HepG2 (cell line): ENCODE data around the gene GAREM1. TPM values are rescaled to one million over a fixed set of nuclear protein-coding genes. Genes with fewer than 3 reads are reported as not detected.

ENCODE experiments used
- ATAC-seq: fragments of 200-7000 bp; cut with Tn5 transposase; 3 replicates; pipeline ENCODE4 v1.9.1; 2020; ENCODE audit warnings: mild to moderate bottlenecking, moderate library complexity
- BruUV-seq: library from RNA; stranded (reverse); fragments of 400-500 nt; replicated peaks from 2 replicates; lab custom pipeline; 2021; lab: Mats Ljungman, UMichigan
- CTCF ChIA-PET: fragments of 300-600 bp; formaldehyde crosslinking; extraction: SDS; loops from one replicate; lab custom pipeline; 2021; ENCODE audit warnings: low total read pairs, inconsistent platforms, low intra/inter-chr PET ratio; lab: Yijun Ruan, JAX
- POLR2A ChIA-PET: fragments of 350-600 bp; sonication (Branson Sonifier 250); formaldehyde crosslinking; loops from one replicate; lab custom pipeline; 2020; ENCODE audit warnings: antibody characterized with exemption, inconsistent platforms; lab: Yijun Ruan, JAX
- DNase-seq: peaks from one replicate; pipeline ENCODE4 v3.0.0-alpha.2; 2015; ENCODE audit warnings: low spot score
- FAIRE-seq: peaks from 3 replicates; lab custom pipeline; 2011; peaks lifted over from hg19 to GRCh38; lab: Jason Lieb, UNC
- H2AFZ ChIP-seq: one replicate; pipeline ENCODE4 v1.6.1; 2011; ENCODE audit warnings: low read length, inconsistent platforms
- H3K27ac ChIP-seq: fragments of 300-600 bp; 3 replicates; pipeline ENCODE4 v1.8.0; 2011; ENCODE audit warnings: mixed run types, mild to moderate bottlenecking, mixed read lengths, low read length, inconsistent platforms; ENCODE audit not compliant: insufficient read depth; ENCODE audit errors: extremely low read length
- H3K27me3 ChIP-seq, 2 experiments: fragments of 200-600 bp in 1 of 2; 2 replicates in 1 of 2; 3 replicates in 1 of 2; pipeline versions ENCODE4 v1.6.0 to v1.8.0; 2011; ENCODE audit warnings: low read length in 2 of 2, mild to moderate bottlenecking in 2 of 2, moderate library complexity in 2 of 2, inconsistent platforms in 1 of 2; ENCODE audit not compliant: insufficient read depth in 2 of 2, control insufficient read depth in 1 of 2
- H3K36me3 ChIP-seq, 2 experiments: fragments of 200-600 bp in 1 of 2; replicated peaks in 1 of 2; 2 replicates in 1 of 2; 3 replicates in 1 of 2; pipeline versions ENCODE4 v1.5.1 to v1.8.0; 2011; ENCODE audit warnings: low read length in 2 of 2, inconsistent platforms in 1 of 2; ENCODE audit not compliant: insufficient read depth in 2 of 2, control insufficient read depth in 1 of 2
- H3K4me1 ChIP-seq: 2 replicates; pipeline ENCODE4 v1.5.1; 2012; ENCODE audit warnings: low read length, inconsistent platforms; ENCODE audit not compliant: insufficient read depth
- H3K4me2 ChIP-seq: 2 replicates; pipeline ENCODE4 v1.6.0; 2011; ENCODE audit warnings: low read depth, low read length, inconsistent platforms
- H3K4me3 ChIP-seq, 3 experiments: fragments of 200-600 bp in 1 of 3; sonication (generic), shearing (Covaris generic) in 1 of 3; replicated peaks in 1 of 3; 2 replicates each; pipeline ENCODE4 v1.5.1; 2011 to 2016; ENCODE audit warnings: low read length in 3 of 3, inconsistent platforms in 2 of 3, low read depth in 2 of 3, mild to moderate bottlenecking in 2 of 3, control low read depth in 1 of 3, mixed read lengths in 1 of 3; ENCODE audit not compliant: insufficient read depth in 1 of 3
- H3K79me2 ChIP-seq: one replicate; pipeline ENCODE4 v1.6.1; 2011; ENCODE audit warnings: low read length, inconsistent platforms; ENCODE audit not compliant: insufficient read depth
- H3K9ac ChIP-seq: 2 replicates; pipeline ENCODE4 v1.6.0; 2011; ENCODE audit warnings: mild to moderate bottlenecking, low read depth, low read length, inconsistent platforms; ENCODE audit not compliant: insufficient read depth
- H3K9me3 ChIP-seq: 2 replicates; pipeline ENCODE4 v1.5.1; 2012; ENCODE audit warnings: mild to moderate bottlenecking, low read length
- H4K20me1 ChIP-seq: 2 replicates; pipeline ENCODE4 v1.6.0; 2011; ENCODE audit warnings: inconsistent platforms, mild to moderate bottlenecking, low read length, moderate library complexity; ENCODE audit not compliant: insufficient read depth
- CCAR2 ChIP-seq: fragments of 200-400 bp; formaldehyde crosslinking; optimal IDR thresholded peaks from 2 replicates; pipeline ENCODE3; 2018; ENCODE audit warnings: low read depth, mild to moderate bottlenecking, low read length, moderate library complexity
- ELF3 ChIP-seq: IDR thresholded peaks from 2 replicates; pipeline ENCODE4 v1.6.1; 2016; ENCODE audit warnings: missing genetic modification reagents, missing compliant biosample characterization
- HMGA1 ChIP-seq: sonication (generic); formaldehyde crosslinking; conservative IDR thresholded peaks from 2 replicates; pipeline ENCODE4 v1.4.0; 2020; ENCODE audit warnings: missing genetic modification reagents
- KAT2B ChIP-seq: fragments of 150-350 bp; IDR thresholded peaks from 2 replicates; pipeline ENCODE4 v1.6.1; 2014; ENCODE audit warnings: low read depth, low read length, borderline replicate concordance
- RXRA ChIP-seq: sonication (generic); formaldehyde crosslinking; IDR thresholded peaks from 2 replicates; pipeline ENCODE4 v1.5.1; 2020; ENCODE audit warnings: missing genetic modification reagents
- SRY ChIP-seq: sonication (generic); formaldehyde crosslinking; IDR thresholded peaks from 2 replicates; pipeline ENCODE4 v1.8.0; 2022; ENCODE audit warnings: mild to moderate bottlenecking, missing genetic modification reagents
- U2AF2 ChIP-seq: fragments of 200-400 bp; formaldehyde crosslinking; IDR thresholded peaks from 2 replicates; pipeline ENCODE4 v1.6.1; 2017; ENCODE audit warnings: low read depth, mild to moderate bottlenecking, low read length
- ZNF260 ChIP-seq: sonication (generic); formaldehyde crosslinking; IDR thresholded peaks from 2 replicates; pipeline ENCODE4 v1.4.0; 2020; ENCODE audit warnings: missing genetic modification reagents, low read depth, mild to moderate bottlenecking, borderline replicate concordance
- ZNF350 ChIP-seq: sonication (generic); formaldehyde crosslinking; IDR thresholded peaks from 2 replicates; pipeline ENCODE4 v1.4.0; 2020; ENCODE audit warnings: mild to moderate bottlenecking, low read depth, missing genetic modification reagents, borderline replicate concordance
- ZNF430 ChIP-seq: sonication (generic); formaldehyde crosslinking; IDR thresholded peaks from 2 replicates; pipeline ENCODE4 v1.9.0; 2021; ENCODE audit warnings: mild to moderate bottlenecking, missing genetic modification reagents
- ZSCAN12 ChIP-seq: sonication (generic); formaldehyde crosslinking; IDR thresholded peaks from 2 replicates; pipeline ENCODE4 v1.9.0; 2021; ENCODE audit warnings: mild to moderate bottlenecking, missing genetic modification reagents
- WGBS: methylation state at CpG from one replicate; pipeline ENCODE4 v1.1.6; 2017; ENCODE audit warnings: low lambda C conversion rate; 5-methylcytosine and 5-hydroxymethylcytosine counted together
- in situ Hi-C: cut with HindIII; loops from 2 replicates; pipeline ENCODE4 v1.10.0; 2017; ENCODE audit warnings: low pct_unique_long_range_greater_than_20kb; ENCODE audit not compliant: extremely low pct_ligation_motif_present
- intact Hi-C: fragments of 100-400 bp; cut with micrococcal nuclease; formaldehyde crosslinking; loops from one replicate; pipeline ENCODE4 v1.10.0; 2022; ENCODE audit not compliant: unreplicated experiment
- polyA plus RNA-seq, 8 experiments: library from polyadenylated mRNA; depleted of rRNA in 3 of 8; stranded (reverse) in 7 of 8; unstranded in 1 of 8; fragments of >200 nt; fragmentation: Illumina TruSeq in 4 of 8; extraction: Trizol in 4 of 8; gene quantifications; 2 replicates each; pipeline versions ENCODE4 v1.2.1 to v1.2.3, GENCODE V29; 2011 to 2016; ENCODE audit warnings: low read depth in 4 of 8, missing spikeins in 1 of 8, mixed read lengths in 1 of 8; ENCODE audit not compliant: insufficient read depth in 1 of 8
- total RNA-seq, 5 experiments: library from RNA; depleted of rRNA; stranded (reverse); fragments of >200 nt; fragmentation: Illumina TruSeq; extraction: Trizol; gene quantifications; 2 replicates each; pipeline ENCODE4 v1.2.3, GENCODE V29; 2016; ENCODE audit warnings: low read depth in 1 of 5
- TF ChIP-seq, protein P1 (sequence below): IDR thresholded peaks from 2 replicates; pipeline ENCODE4 v1.6.1; 2012; ENCODE audit warnings: low read depth, low read length, improper control_type of control experiment
- TF ChIP-seq, protein P2 (sequence below): sonication (generic); formaldehyde crosslinking; IDR thresholded peaks from 2 replicates; pipeline ENCODE4 v1.5.0; 2020; ENCODE audit warnings: mild to moderate bottlenecking, missing genetic modification reagents
- TF ChIP-seq, protein P3 (sequence below): IDR thresholded peaks from 2 replicates; pipeline ENCODE4 v1.6.1; 2018; ENCODE audit warnings: missing genetic modification reagents

GAREM1 gene
- total and polyA plus RNA-seq, 2 of the 13 experiments (the other 11 are each of a cell fraction or from before 2014, with no cell fraction given), result 2.5 to 2.9 TPM

DNA sequence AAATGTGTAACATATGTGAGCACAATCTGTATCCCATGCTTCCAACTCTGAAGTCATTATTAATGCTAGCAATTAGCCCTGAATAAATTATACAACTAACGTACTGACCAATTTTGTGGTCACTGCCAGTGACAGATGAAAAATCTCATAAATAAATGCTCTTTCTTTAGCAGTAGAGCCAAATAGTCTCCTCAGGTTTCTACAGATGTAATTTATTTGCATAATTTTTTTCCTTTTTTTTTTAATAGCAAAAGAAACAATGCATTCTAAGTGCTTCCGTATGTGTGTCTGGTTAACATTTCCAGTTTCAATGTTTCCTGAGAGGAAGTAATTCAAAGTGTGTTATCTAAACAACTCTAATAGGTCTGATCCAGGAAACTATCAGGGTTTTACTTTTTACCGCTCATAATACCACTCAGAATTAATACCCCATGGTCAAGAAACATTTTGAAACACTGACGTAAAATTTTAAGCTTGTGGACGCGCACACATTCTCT is 172.5 kb downstream of the GAREM1 start:
- Histone ChIP-seq H2AFZ (no peak overlapping the region), H3K9me3 (no peaks in the 10 kb centered on the region), H3K4me1 (peaks cover 10% of the 10 kb centered on the region), H3K9ac (no peak overlapping the region), H3K27me3 (no peaks in the 10 kb centered on the region), H4K20me1 (no peaks in the 10 kb centered on the region), H3K4me2 (no peak overlapping the region), H3K36me3 (no peaks in the 10 kb centered on the region), H3K4me3 (no peak overlapping the region), H3K79me2 (no peaks in the 10 kb centered on the region), H3K27ac (no peak overlapping the region)
- intact Hi-C loops, result no loop called here
- POLR2A ChIA-PET, result no interaction called here
- CTCF ChIA-PET, result no interaction called here
- BruUV-seq, result no TSS peak
- TF ChIP-seq ZNF350 (CRISPR knock-in tag) (no peak), RXRA (no peak)
- WGBS, result 97% methylated on average over 6 of the region's 6 CpGs
- in situ Hi-C loops, result no loop called here
- no peak for ATAC-seq
- no peak for FAIRE-seq
- DNase-seq, result no peak

DNA sequence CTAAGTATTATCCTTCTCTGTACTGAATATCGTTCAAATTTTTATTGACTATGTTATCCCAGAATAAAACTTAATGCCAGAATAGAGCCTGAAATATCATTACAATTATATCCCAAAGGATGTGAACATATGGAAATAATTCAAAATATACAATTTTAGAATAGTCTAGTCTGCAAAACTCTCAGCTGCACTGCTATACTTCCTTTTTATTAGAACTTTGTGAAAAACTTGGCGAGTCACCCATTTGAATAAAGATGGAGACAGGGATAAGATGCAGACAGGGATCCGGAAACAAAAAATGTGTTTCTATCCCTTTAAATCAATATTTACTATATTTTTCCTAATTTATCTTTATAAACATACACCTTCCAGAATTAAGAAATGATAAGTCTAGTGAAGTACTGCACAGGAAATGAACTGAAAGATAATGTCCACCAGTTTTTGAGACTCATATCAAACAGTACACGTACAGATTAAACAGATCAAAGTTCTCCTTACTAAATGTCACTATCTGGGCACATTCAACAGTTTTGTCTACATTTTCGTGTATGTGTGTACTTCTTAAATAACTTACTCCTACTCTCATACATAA is 173.0 kb downstream of the GAREM1 start:
- DNase-seq (no peak), ATAC-seq (no peak), FAIRE-seq (no peak)
- Histone ChIP-seq H3K9ac (no peak overlapping the region), H3K36me3 (no peaks in the 10 kb centered on the region), H3K4me3 (no peak overlapping the region), H3K27ac (no peak overlapping the region), H3K27me3 (no peaks in the 10 kb centered on the region), H2AFZ (no peak overlapping the region), H4K20me1 (no peaks in the 10 kb centered on the region), H3K4me1 (peaks cover 10% of the 10 kb centered on the region), H3K4me2 (no peak overlapping the region), H3K9me3 (no peaks in the 10 kb centered on the region), H3K79me2 (no peaks in the 10 kb centered on the region)
- CTCF ChIA-PET, result no interaction called here
- BruUV-seq, result no TSS peak
- WGBS, result 72% methylated on average over 5 of the region's 5 CpGs
- in situ Hi-C loops (no loop called here), intact Hi-C loops (no loop called here)
- POLR2A ChIA-PET, result no interaction called here
- TF ChIP-seq CCAR2, result no peak
- no peak for TF ChIP-seq KAT2B
- no peak for TF ChIP-seq SRY (CRISPR knock-in tag)
- no peak for TF ChIP-seq U2AF2
- TF ChIP-seq, protein P1, sequence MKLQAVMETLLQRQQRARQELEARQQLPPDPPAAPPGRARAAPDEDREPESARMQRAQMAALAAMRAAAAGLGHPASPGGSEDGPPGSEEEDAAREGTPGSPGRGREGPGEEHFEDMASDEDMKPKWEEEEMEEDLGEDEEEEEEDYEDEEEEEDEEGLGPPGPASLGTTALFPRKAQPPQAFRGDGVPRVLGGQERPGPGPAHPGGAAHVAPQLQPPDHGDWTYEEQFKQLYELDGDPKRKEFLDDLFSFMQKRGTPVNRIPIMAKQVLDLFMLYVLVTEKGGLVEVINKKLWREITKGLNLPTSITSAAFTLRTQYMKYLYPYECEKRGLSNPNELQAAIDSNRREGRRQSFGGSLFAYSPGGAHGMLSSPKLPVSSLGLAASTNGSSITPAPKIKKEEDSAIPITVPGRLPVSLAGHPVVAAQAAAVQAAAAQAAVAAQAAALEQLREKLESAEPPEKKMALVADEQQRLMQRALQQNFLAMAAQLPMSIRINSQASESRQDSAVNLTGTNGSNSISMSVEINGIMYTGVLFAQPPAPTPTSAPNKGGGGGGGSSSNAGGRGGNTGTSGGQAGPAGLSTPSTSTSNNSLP, result no peak
- TF ChIP-seq ZNF260 (CRISPR knock-in tag), result no peak
- TF ChIP-seq ZNF430, result no peak
- TF ChIP-seq, protein P2, sequence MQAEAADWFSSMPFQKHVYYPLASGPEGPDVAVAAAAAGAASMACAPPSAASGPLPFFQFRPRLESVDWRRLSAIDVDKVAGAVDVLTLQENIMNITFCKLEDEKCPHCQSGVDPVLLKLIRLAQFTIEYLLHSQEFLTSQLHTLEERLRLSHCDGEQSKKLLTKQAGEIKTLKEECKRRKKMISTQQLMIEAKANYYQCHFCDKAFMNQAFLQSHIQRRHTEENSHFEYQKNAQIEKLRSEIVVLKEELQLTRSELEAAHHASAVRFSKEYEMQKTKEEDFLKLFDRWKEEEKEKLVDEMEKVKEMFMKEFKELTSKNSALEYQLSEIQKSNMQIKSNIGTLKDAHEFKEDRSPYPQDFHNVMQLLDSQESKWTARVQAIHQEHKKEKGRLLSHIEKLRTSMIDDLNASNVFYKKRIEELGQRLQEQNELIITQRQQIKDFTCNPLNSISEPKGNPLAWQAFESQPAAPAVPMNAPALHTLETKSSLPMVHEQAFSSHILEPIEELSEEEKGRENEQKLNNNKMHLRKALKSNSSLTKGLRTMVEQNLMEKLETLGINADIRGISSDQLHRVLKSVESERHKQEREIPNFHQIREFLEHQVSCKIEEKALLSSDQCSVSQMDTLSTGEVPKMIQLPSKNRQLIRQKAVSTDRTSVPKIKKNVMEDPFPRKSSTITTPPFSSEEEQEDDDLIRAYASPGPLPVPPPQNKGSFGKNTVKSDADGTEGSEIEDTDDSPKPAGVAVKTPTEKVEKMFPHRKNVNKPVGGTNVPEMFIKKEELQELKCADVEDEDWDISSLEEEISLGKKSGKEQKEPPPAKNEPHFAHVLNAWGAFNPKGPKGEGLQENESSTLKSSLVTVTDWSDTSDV (CRISPR knock-in tag), result no peak
- no peak for TF ChIP-seq HMGA1 (CRISPR knock-in tag)
- TF ChIP-seq ELF3 (CRISPR knock-in tag), result no peak
- TF ChIP-seq ZSCAN12 (CRISPR knock-in tag), result no peak
- TF ChIP-seq, protein P3, sequence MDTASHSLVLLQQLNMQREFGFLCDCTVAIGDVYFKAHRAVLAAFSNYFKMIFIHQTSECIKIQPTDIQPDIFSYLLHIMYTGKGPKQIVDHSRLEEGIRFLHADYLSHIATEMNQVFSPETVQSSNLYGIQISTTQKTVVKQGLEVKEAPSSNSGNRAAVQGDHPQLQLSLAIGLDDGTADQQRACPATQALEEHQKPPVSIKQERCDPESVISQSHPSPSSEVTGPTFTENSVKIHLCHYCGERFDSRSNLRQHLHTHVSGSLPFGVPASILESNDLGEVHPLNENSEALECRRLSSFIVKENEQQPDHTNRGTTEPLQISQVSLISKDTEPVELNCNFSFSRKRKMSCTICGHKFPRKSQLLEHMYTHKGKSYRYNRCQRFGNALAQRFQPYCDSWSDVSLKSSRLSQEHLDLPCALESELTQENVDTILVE, result no peak
